Type B pancreatic cell (in vitro differentiated cells): ENCODE results near the gene FGD4. TPM values are rescaled to one million over a fixed set of nuclear protein-coding genes. Genes with fewer than 3 reads are reported as not detected.
"Not testable (repeated sequence)": the region's sequence is repeated elsewhere in the genome, so short reads cannot be mapped to it uniquely, and the experiment has no call there.

ENCODE experiments used
- DNase-seq: peaks from one replicate; pipeline ENCODE4 v3.0.0; 2021; ENCODE audit warnings: mixed read lengths; ENCODE audit not compliant: unreplicated experiment; ENCODE audit errors: extremely low spot score
- H3K27ac Mint-ChIP-seq: 2 replicates; pipeline ENCODE4 v1.8.0; 2021; ENCODE audit warnings: mild to moderate bottlenecking, mixed read lengths
- H3K27me3 Mint-ChIP-seq: 2 replicates; pipeline ENCODE4 v1.8.0; 2021; ENCODE audit warnings: mixed read lengths
- H3K36me3 Mint-ChIP-seq: 2 replicates; pipeline ENCODE4 v1.8.0; 2021; ENCODE audit warnings: mixed read lengths
- H3K4me1 Mint-ChIP-seq: one replicate; pipeline ENCODE4 v1.8.0; 2021; ENCODE audit warnings: mixed read lengths; ENCODE audit not compliant: unreplicated experiment
- H3K4me3 Mint-ChIP-seq: 2 replicates; pipeline ENCODE4 v1.8.0; 2021; ENCODE audit warnings: mild to moderate bottlenecking, mixed read lengths
- H3K9me3 Mint-ChIP-seq: 2 replicates; pipeline ENCODE4 v1.8.0; 2021; ENCODE audit warnings: mixed read lengths
- CTCF ChIP-seq: fragments of 200-600 bp; sonication (generic); conservative IDR thresholded peaks from 2 replicates; pipeline ENCODE4 v1.5.0; 2021; ENCODE audit warnings: antibody characterized with exemption, mild to moderate bottlenecking
- total RNA-seq: library from RNA; stranded (reverse); gene quantifications from 2 replicates; pipeline ENCODE4 v1.2.1, GENCODE V29; 2021; ENCODE audit warnings: low replicate concordance

The FGD4 gene
- total RNA-seq, 1 donor from 2014 or later, result 26.7 TPM

- no peaks in the 10 kb centered on the region for H3K27me3 Mint-ChIP-seq
- no peak for DNase-seq
- H3K4me1 Mint-ChIP-seq, result peaks cover 6% of the 10 kb centered on the region
- no peaks in the 10 kb centered on the region for H3K9me3 Mint-ChIP-seq
- H3K4me3 Mint-ChIP-seq, result no peak overlapping the region
- peaks cover 7% of the 10 kb centered on the region for H3K36me3 Mint-ChIP-seq
- no peak for TF ChIP-seq CTCF
- H3K27ac Mint-ChIP-seq, result no peak overlapping the region
Measured at GRCh38 chr12:32517966-32518365, 118.6 kb downstream of the FGD4 start.

GRCh38 chr12:32519047-32519446 lies 119.7 kb downstream of the FGD4 start:
- peaks cover 3% of the 10 kb centered on the region for H3K36me3 Mint-ChIP-seq
- H3K27ac Mint-ChIP-seq, result no peak overlapping the region
- H3K9me3 Mint-ChIP-seq, result no peaks in the 10 kb centered on the region
- H3K27me3 Mint-ChIP-seq, result no peaks in the 10 kb centered on the region
- H3K4me1 Mint-ChIP-seq, result peaks cover 7% of the 10 kb centered on the region
- no peak overlapping the region for H3K4me3 Mint-ChIP-seq
- DNase-seq, result no peak
- TF ChIP-seq CTCF, result no peak

- Mint-ChIP-seq H3K9me3 (no peaks in the 10 kb centered on the region), H3K4me1 (peaks cover 7% of the 10 kb centered on the region), H3K36me3 (peaks cover 8% of the 10 kb centered on the region), H3K4me3 (no peak overlapping the region), H3K27me3 (no peaks in the 10 kb centered on the region), H3K27ac (no peak overlapping the region)
- no peak for TF ChIP-seq CTCF
- DNase-seq, result no peak
Measured at GRCh38 chr12:32522331-32523221, 123.2 kb downstream of the FGD4 start.

GRCh38 chr12:32525802-32526201 lies 126.4 kb downstream of the FGD4 start:
- H3K27ac Mint-ChIP-seq, H3K9me3 Mint-ChIP-seq, H3K4me1 Mint-ChIP-seq, H3K4me3 Mint-ChIP-seq, H3K27me3 Mint-ChIP-seq, DNase-seq, H3K36me3 Mint-ChIP-seq: not testable (repeated sequence)

- not testable (repeated sequence) for H3K4me3 Mint-ChIP-seq, H3K27ac Mint-ChIP-seq, H3K9me3 Mint-ChIP-seq, H3K36me3 Mint-ChIP-seq, H3K4me1 Mint-ChIP-seq, DNase-seq, H3K27me3 Mint-ChIP-seq
Measured at GRCh38 chr12:32526343-32526742, 127.0 kb downstream of the FGD4 start.

GRCh38 chr12:32532422-32532821 lies 133.1 kb downstream of the FGD4 start:
- DNase-seq, result no peak
- Mint-ChIP-seq H3K27ac (peak overlapping the region; percentile 37), H3K9me3 (no peaks in the 10 kb centered on the region), H3K36me3 (peaks cover 4% of the 10 kb centered on the region), H3K27me3 (no peaks in the 10 kb centered on the region), H3K4me1 (peaks cover 4% of the 10 kb centered on the region), H3K4me3 (no peak overlapping the region)
- no peak for TF ChIP-seq CTCF
